HG03103 (cell line): Measurements from ENCODE around the gene NR2E1.

Experiments used
- ATAC-seq: cut with Tn5 transposase; IDR thresholded peaks from one replicate; pipeline ENCODE4 v1.9.1; 2021; ENCODE audit warnings: low read depth; ENCODE audit not compliant: unreplicated experiment

The NR2E1 gene

DNA sequence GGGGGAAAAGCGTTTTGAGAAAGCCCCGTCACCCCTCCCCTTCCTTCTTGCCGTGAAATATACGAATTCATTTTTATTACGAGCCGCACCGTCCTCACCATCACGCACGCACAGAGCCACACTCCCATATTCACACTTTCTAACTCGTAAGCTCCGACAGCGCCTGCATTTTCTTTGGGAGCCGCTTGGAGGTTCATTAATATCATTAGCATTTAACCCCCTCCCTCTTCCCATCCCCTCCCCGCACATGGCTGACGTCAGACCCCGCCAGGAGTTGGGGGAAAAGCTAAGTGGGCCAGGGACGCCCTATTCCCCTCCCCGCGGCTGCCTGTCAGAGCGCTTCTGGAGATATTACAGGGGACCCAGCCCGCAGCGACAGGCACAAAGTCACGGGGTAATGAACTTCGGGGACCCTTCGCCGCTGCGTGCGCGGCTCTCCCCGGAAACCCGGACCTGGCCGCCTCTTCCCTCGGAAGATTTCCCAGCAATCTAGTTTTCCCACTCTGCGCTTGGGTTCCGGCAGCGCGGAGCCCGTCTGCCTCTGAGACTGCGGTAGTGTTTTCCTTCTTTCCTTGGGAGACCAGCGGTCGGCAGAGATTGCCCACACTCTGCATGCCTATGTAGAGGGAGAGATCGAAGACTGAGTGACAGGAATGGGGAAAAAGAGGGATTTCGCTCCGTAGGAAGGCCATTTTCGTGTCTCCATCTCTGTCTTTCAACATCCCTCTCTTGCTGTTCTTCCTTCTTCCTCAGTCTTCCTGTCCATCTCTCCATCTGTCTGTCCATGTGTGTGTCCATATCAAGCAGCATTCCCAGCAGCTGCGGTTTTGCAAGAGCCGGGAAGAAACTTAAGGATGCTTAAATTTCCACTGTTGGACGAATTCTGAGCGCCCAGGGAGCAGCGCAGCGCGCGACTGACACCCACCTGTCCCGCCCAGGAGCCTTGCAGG, at the start of gene NR2E1:
Gene NR2E1, plus strand, starts transcription at position 309 of the 950 bp plus-strand sequence. CDS start 744 bp downstream, outside the sequence.
- no peak for ATAC-seq

- ATAC-seq: no peak
Measured at GRCh38 chr6:108116546-108117426, 49.0 kb upstream of the NR2E1 start.

DNA sequence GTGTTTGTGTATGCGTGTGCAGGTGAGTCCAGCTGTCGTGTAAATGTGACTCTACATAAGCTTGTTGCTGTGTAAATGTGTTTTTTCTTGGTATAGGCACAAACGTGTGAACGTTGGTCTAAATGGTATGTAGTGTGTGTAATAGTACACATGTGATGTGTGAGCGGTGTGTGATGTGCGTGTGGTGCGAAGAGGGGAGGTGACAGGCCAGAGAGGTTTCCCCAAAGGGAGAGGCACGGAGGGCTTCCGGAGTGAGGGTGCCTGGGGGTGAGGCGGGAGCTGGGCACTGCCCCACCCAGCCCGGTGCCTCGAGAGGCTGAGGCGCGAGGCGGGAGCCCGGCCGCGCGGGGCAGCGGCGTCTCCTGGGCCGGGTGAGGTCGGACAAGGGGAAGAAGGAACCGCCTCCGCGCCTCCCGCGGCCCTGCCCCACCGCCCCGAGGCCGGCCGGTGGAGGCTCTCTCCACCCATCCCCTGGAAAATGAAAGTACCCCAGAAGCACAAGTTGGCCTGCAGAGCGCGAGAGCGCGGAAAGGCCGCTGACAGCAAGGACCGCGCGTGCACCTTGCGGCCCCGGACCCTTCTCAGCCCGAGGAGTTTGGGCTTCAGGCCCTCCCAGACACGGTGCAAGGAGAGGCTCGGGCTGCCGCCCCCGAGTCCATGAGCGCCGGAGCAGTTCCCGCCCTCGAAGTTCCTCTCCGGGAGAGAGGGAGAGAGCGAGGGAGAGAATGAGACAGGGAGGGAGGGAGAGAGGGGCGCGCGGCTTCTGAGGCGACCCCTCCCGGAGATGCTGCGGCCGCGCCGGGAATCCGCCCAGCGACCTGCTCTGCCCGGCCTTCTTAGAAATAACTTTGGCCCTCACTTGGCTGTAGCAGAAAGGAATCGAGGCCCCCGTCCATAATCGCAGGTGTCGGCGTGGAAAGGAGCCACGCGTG, 48.1 kb upstream of the NR2E1 start:
- ATAC-seq: no peak

- no peak for ATAC-seq
Measured at GRCh38 chr6:108118359-108118724, 47.5 kb upstream of the NR2E1 start.

DNA sequence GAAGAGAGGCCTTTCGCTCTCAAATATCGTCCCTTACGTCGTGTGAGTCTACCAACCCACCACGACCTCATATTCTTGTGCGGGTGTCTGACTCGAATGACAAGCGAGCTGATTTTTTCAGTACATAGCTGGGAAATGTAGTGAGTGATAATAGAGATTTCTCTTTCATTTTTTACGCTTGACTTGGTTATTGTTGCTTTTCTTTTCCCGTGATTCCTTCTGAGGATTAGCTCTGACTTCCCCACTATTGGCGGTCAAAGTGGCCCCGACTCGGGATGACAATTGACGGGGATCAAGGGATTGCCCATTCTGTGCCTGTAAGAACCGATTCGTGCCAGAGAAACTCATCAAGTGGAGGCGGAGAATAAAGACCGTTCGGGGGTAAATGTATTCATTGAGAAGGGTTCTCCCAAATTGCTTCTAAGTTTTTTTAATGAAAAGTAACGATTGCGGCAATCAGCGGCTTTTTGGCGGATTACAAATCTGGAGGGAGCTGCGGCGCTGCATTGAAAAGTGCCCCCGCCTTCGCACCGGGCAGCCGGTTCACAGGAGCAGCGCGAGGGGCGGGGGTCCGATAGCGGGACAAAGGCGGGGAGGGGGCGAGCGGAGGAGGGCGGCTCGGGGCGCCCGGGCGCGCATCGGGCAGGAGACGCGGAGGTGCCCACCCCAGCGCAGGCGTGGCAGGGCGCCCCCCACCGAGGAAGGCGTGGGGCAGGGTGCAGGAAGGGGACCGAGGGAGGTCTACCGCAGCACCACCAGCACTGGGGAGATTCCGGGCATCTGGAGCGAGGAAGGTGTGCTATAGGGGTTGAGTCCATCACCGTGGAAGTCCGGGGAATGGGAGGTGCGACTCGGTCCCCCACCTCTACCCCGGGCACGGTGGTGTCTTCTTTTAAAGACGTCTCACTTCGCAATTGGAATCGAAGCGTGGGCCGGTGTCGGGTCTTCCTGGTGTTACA, 46.7 kb upstream of the NR2E1 start:
- no peak for ATAC-seq

DNA sequence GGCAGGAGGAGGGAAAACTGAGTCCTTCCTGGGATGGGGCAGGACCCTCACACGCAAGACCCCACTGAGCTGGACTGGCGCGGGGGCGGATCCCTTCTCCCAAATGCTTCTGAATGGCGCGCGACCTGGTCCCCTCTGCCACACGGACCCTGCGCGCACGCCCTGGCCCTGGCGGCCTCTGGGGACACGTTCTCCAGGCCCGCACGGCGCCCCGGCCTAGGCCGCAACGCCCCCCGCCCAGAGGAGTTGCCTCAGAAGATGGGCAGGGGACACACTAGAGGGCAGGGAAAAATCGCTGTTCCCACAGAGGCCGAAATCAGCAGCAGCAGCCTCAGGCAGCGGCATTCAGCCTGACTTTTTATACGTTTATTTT, 46.1 kb upstream of the NR2E1 start:
- ATAC-seq: no peak

GRCh38 chr6:108120311-108120710, 45.5 kb upstream of the NR2E1 start:
- no peak for ATAC-seq

DNA sequence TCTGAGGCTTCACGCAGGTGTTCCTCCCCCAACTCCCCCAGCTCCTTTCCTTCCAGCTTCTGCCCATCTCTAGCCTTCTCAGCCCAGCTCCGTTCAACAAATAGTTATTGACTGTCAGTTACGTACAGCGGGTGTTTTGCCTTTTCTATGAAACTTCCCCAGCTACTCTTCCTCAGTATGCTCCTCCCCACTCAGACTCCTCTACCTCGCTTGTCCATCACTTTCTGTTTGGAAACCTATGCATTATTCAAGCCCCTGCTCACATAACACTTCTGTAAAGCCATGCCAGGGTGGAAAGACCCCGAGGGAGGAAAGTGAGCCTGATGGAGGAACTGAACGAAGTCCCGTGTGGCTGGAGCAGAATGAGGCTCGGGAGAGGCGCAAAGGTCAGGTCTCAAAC, 44.2 kb upstream of the NR2E1 start:
- ATAC-seq: no peak

GRCh38 chr6:108123481-108123929, 42.3 kb upstream of the NR2E1 start:
- ATAC-seq: no peak

- ATAC-seq: no peak
Measured at GRCh38 chr6:108123946-108124345, 41.9 kb upstream of the NR2E1 start.

- ATAC-seq: no peak
Measured at GRCh38 chr6:108127056-108127455, 38.8 kb upstream of the NR2E1 start.

GRCh38 chr6:108127826-108128225, 38.0 kb upstream of the NR2E1 start:
- no peak for ATAC-seq

DNA sequence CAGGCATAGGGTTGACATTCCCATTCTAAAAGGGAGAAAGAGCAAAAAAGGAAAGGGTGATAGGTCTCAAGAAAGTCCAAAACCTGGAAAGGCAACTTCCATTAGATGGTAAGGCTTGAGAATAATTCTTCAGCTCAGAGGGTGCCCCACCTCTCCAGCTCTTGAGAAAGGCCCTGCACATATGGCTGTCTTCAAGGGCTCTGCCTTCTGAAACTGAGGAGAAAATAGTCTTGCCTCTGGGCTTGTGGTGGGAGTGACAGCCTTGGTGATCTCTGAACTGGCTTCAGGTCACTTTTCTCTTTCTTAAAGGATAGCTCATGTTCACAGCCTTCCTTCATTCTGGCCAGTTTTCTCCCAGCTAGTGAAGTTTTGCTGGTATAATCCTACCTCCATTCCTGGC, 35.6 kb upstream of the NR2E1 start:
- no peak for ATAC-seq

DNA sequence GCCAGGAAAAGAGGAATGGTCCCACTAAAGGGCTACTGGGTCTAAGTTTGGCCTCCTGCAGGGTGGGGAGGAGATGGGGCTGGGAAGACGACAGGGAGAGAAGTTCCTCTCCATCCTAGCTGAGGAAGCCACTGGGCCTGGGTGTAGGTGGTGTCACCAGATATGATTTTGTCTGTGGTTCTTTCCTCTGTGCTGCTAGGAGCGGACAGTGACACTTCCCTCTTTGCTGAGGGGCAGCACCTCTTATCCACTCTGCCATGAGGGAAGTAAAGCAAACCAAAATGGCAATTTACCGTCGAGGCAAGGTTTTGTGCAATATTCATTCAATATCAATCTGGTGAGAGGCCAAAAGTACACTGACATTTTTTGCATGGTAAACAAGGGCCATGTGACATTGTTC, 33.0 kb upstream of the NR2E1 start:
- no peak for ATAC-seq

- ATAC-seq: no peak
Measured at GRCh38 chr6:108133594-108134179, 32.1 kb upstream of the NR2E1 start.

GRCh38 chr6:108134213-108134970, 31.4 kb upstream of the NR2E1 start:
- ATAC-seq: no peak

DNA sequence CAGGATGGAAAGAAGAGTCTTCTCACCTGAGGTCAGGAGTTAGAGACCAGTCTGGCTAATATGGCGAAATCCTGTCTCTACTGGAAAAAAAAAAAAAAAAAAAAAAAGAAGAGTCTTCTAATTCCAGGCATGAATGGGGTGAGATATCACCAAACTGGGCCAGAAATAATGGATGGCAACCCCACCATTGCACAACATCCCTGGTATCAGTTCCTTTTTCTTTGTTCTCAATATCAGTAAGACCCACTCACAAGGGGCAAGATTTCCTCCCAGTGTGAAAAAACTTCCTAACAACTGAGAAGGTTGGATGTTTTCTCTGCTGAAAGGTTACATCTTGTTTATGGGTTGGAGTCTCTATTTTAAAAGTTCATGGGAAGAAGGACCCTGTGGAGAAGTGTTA, 23.6 kb upstream of the NR2E1 start:
- no peak for ATAC-seq

DNA sequence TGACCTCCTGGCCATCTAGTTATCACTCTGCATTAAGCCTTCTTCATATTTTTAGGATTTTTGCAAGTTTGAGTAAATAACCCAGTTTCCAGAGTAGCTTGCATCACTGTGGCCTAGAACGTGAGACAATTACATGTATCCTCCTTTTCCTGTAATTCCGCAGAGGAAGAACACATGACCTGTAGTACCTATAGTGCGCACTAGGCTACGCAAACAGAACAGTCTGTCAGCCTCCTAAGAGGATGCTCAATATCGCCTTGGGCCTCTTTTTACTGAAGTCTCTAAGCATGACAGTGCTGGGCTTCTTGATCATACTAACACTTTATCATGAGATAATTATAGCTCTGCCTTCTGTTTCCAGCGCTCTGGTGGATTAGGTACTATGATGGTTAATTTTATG, 20.2 kb upstream of the NR2E1 start:
- ATAC-seq: no peak
